ENCODE results near the gene SNRK. TPM values are rescaled to one million over a fixed set of nuclear protein-coding genes. Genes with fewer than 3 reads are reported as not detected.

Gene SNRK
- total and polyA plus RNA-seq, 5 donors: 12.1 to 29.0 (median 27.2) TPM

DNA sequence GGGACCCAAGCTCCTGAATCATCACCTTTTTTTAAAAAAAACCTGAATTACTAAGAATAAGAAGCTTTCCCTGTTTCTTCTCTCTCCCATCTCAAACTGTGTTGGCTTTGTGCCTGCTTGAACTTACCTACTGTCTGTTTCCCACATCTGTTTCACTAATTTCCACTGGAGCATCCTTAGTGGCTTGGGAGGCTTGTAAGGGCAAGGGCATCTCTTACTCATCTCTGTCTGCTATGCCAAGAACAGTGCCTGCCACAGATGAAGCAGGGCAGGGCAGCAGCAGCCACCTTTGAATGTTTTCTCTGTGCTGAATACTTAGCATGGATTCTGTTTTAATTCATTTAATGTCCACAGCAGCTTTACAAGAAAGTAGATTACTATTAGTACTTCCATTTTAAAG, 42.3 kb downstream of the SNRK start:
- ATAC-seq: no peak
- intact Hi-C loops (cut with DNase I): no loop called here
- peaks cover 9% of the 10 kb centered on the region for H3K4me1 ChIP-seq (ENCODE audit: control insufficient read depth, insufficient read depth, low read length)
- H3K4me3 ChIP-seq (ENCODE audit: low read length): no peak overlapping the region
- no peak for DNase-seq
- H3K9me3 ChIP-seq (ENCODE audit: control insufficient read depth, low read length): no peaks in the 10 kb centered on the region
- H3K27me3 ChIP-seq (ENCODE audit: control insufficient read depth, insufficient read depth): no peaks in the 10 kb centered on the region
- no peak overlapping the region for H3K27ac ChIP-seq (ENCODE audit: low read length)

DNA sequence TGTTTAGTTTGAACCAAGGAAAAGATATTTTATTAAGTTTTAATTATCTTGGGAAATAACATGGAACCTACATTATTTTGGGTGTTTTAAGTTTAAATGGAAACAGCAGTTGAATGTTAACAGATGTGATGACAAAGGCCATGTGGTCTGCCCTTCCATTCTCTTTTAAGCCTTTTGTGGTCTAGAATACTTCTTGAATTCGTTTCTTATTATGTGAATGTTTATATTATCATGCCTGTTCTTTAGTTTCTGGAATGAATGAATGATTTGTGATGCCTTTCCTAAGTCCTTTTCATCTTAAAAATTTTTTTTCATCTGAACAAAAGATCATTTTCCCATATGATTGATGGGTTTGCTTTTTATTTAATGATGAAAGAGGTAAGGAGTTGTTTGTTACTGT, 44.6 kb downstream of the SNRK start:
- intact Hi-C loops (cut with DNase I): no loop called here
- no peaks in the 10 kb centered on the region for H3K9me3 ChIP-seq (ENCODE audit: control insufficient read depth, low read length)
- H3K27me3 ChIP-seq (ENCODE audit: control insufficient read depth, insufficient read depth): no peaks in the 10 kb centered on the region
- no peak for ATAC-seq
- H3K27ac ChIP-seq (ENCODE audit: low read length): no peak overlapping the region
- DNase-seq: no peak
- no peak overlapping the region for H3K4me3 ChIP-seq (ENCODE audit: low read length)
- WGBS: 38% methylated on average over 1 of the region's 1 CpG
- peaks cover 9% of the 10 kb centered on the region for H3K4me1 ChIP-seq (ENCODE audit: control insufficient read depth, insufficient read depth, low read length)

GRCh38 chr3:43331381-43331780, 45.0 kb downstream of the SNRK start:
- peaks cover 6% of the 10 kb centered on the region for H3K4me1 ChIP-seq (ENCODE audit: control insufficient read depth, insufficient read depth, low read length)
- H3K27me3 ChIP-seq (ENCODE audit: control insufficient read depth, insufficient read depth): no peaks in the 10 kb centered on the region
- DNase-seq: no peak
- H3K9me3 ChIP-seq (ENCODE audit: control insufficient read depth, low read length): no peaks in the 10 kb centered on the region
- no peak overlapping the region for H3K27ac ChIP-seq (ENCODE audit: low read length)
- ATAC-seq: no peak
- 82% methylated on average over 4 of the region's 4 CpGs for WGBS
- intact Hi-C loops (cut with DNase I): no loop called here
- no peak overlapping the region for H3K4me3 ChIP-seq (ENCODE audit: low read length)

DNA sequence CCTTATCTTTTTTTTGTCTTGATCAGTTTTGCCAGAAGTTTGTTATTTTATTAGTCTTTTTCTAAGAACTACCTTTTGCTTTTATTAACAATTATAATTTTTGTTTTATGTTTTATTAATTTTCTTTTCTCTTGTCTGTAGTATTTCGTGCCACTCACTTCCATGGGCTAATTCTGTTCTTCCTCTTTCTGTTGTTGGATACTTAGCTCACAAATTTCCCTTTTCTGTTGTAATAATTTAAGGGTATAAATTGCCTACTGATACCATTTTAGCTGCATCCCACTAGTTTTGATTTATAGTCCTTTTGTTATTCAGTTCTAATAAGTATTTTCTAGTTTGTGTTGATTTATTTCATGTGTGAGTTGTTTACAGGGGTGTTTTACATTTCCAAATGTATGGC, 48.6 kb downstream of the SNRK start:
- intact Hi-C loops (cut with DNase I): no loop called here
- DNase-seq (no peak), ATAC-seq (no peak)
- Histone ChIP-seq H3K27ac (ENCODE audit: low read length) (no peak overlapping the region), H3K4me3 (ENCODE audit: low read length) (no peak overlapping the region), H3K4me1 (ENCODE audit: control insufficient read depth, insufficient read depth, low read length) (peaks cover 2% of the 10 kb centered on the region), H3K9me3 (ENCODE audit: control insufficient read depth, low read length) (no peaks in the 10 kb centered on the region), H3K27me3 (ENCODE audit: control insufficient read depth, insufficient read depth) (no peaks in the 10 kb centered on the region)
- 78% methylated on average over 1 of the region's 1 CpG for WGBS

DNA sequence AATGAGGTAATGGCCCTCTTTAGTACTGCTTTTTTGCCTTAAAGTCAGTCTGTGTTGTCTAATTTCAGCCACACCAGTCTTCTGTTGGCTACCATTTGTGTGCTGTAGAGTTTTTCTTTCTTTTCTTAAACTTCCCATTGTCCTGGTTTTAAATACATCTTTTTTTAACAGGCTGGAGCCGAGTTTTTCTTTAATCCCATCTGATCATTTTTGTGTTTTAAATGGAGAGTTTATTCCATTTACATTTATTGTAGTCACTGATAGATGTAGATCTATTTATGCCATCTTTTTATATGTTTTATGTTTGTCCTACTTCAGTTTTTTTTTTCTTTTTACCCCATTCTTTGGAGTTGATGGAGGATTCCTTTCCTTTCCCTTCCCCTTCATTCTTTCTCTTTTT, 49.5 kb downstream of the SNRK start:
- no peak overlapping the region for H3K4me3 ChIP-seq (ENCODE audit: low read length)

DNA sequence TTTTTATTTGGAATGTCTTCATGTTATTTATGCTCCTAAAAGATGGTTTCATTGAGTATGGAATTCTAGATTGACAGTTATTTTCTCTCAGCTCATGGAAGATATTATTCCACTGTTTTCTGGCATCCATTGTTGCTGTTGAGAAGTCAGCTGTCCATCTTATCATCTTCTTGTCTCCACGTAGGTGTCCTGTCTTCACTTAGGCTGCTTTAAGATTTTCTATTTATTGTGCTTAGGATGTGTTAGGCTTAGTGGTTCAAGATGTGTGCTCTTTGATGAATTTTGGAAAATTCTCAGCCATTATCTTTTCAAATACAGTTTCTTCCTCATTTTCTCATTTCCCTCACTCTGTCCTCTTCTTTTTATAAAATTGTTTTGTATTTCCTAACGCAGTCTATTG, 52.0 kb downstream of the SNRK start:
- H3K4me3 ChIP-seq (ENCODE audit: low read length): no peak overlapping the region
- intact Hi-C loops (cut with DNase I): no loop called here
- no peak for ATAC-seq
- no peaks in the 10 kb centered on the region for H3K4me1 ChIP-seq (ENCODE audit: control insufficient read depth, insufficient read depth, low read length)
- H3K27me3 ChIP-seq (ENCODE audit: control insufficient read depth, insufficient read depth): no peaks in the 10 kb centered on the region
- 92% methylated on average over 2 of the region's 2 CpGs for WGBS
- no peaks in the 10 kb centered on the region for H3K9me3 ChIP-seq (ENCODE audit: control insufficient read depth, low read length)
- DNase-seq: no peak
- no peak overlapping the region for H3K27ac ChIP-seq (ENCODE audit: low read length)

More for the DNA sequence above, 49.5 kb downstream of the SNRK start:
- Histone ChIP-seq H3K27ac (ENCODE audit: low read length) (no peak overlapping the region), H3K27me3 (ENCODE audit: control insufficient read depth, insufficient read depth) (no peaks in the 10 kb centered on the region), H3K9me3 (ENCODE audit: control insufficient read depth, low read length) (no peaks in the 10 kb centered on the region), H3K4me1 (ENCODE audit: control insufficient read depth, insufficient read depth, low read length) (no peaks in the 10 kb centered on the region)
- WGBS: 96% methylated on average over 1 of the region's 1 CpG
- intact Hi-C loops (cut with DNase I): no loop called here
- ATAC-seq (no peak), DNase-seq (no peak)

- WGBS: 92% methylated on average over 7 of the region's 7 CpGs
- Histone ChIP-seq H3K4me1 (ENCODE audit: control insufficient read depth, insufficient read depth, low read length) (peaks cover 3% of the 10 kb centered on the region), H3K4me3 (ENCODE audit: low read length) (no peak overlapping the region), H3K27ac (ENCODE audit: low read length) (no peak overlapping the region), H3K9me3 (ENCODE audit: control insufficient read depth, low read length) (no peaks in the 10 kb centered on the region), H3K27me3 (ENCODE audit: control insufficient read depth, insufficient read depth) (no peaks in the 10 kb centered on the region)
- intact Hi-C loops (cut with DNase I): no loop called here
- DNase-seq (no peak), ATAC-seq (no peak)
These were observed 54.1 kb downstream of the SNRK start for GRCh38 chr3:43340403-43340802.

GRCh38 chr3:43341788-43342187, 55.4 kb downstream of the SNRK start:
- intact Hi-C loops (cut with DNase I): no loop called here
- WGBS: 88% methylated on average over 2 of the region's 2 CpGs
- Histone ChIP-seq H3K4me3 (ENCODE audit: low read length) (no peak overlapping the region), H3K9me3 (ENCODE audit: control insufficient read depth, low read length) (no peaks in the 10 kb centered on the region), H3K4me1 (ENCODE audit: control insufficient read depth, insufficient read depth, low read length) (peaks cover 4% of the 10 kb centered on the region), H3K27me3 (ENCODE audit: control insufficient read depth, insufficient read depth) (no peaks in the 10 kb centered on the region), H3K27ac (ENCODE audit: low read length) (no peak overlapping the region)
- DNase-seq (no peak), ATAC-seq (no peak)

DNA sequence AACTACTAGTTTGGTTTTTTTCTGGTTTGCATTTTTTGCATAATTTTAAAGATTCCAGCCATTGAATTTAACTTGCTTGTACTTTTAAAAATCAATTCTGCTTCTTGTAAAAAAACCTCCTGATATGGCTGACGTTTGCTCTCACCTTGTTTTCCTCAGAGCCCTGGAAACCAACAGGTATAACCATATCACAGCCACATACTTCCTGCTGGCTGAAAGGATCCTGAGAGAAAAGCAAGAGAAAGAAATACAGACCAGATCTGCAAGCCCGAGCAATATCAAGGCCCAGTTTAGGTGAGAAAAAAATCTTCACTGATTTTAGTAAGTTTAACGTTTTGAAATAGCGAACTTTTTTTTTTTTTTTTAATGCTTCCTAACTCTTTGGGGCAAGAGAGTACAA, 56.8 kb downstream of the SNRK start:
- Histone ChIP-seq H3K27ac (ENCODE audit: low read length) (no peak overlapping the region), H3K9me3 (ENCODE audit: control insufficient read depth, low read length) (no peaks in the 10 kb centered on the region), H3K27me3 (ENCODE audit: control insufficient read depth, insufficient read depth) (no peaks in the 10 kb centered on the region), H3K4me1 (ENCODE audit: control insufficient read depth, insufficient read depth, low read length) (peaks cover 4% of the 10 kb centered on the region), H3K4me3 (ENCODE audit: low read length) (no peak overlapping the region)
- DNase-seq: no peak
- intact Hi-C loops (cut with DNase I): no loop called here
- 77% methylated on average over 4 of the region's 4 CpGs for WGBS
- ATAC-seq: no peak

DNA sequence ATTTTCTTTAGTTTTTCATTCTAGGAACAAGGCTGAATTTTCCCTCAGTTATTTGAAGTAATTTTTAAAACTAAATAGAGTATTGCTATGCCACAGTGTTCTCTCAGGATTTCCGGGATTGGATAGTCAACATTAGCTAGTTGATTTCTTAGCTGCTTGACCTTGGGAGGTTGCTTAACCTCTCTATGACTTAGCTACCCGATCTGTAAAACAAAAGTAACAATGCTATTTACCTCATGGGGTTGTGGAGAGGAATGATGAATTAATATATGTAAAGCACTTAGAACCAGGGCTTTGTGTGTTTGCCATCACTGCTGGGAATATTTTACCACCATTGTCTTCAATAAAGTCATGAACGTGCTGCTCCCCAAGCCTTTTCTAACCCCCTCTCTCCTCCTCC, 57.5 kb downstream of the SNRK start:
- H3K27ac ChIP-seq (ENCODE audit: low read length): no peak overlapping the region
- 77% methylated on average over 3 of the region's 3 CpGs for WGBS
- ATAC-seq: no peak
- intact Hi-C loops (cut with DNase I): no loop called here
- H3K4me3 ChIP-seq (ENCODE audit: low read length): no peak overlapping the region
- no peak for DNase-seq
- H3K27me3 ChIP-seq (ENCODE audit: control insufficient read depth, insufficient read depth): no peaks in the 10 kb centered on the region
- no peaks in the 10 kb centered on the region for H3K9me3 ChIP-seq (ENCODE audit: control insufficient read depth, low read length)
- H3K4me1 ChIP-seq (ENCODE audit: control insufficient read depth, insufficient read depth, low read length): peaks cover 4% of the 10 kb centered on the region

DNA sequence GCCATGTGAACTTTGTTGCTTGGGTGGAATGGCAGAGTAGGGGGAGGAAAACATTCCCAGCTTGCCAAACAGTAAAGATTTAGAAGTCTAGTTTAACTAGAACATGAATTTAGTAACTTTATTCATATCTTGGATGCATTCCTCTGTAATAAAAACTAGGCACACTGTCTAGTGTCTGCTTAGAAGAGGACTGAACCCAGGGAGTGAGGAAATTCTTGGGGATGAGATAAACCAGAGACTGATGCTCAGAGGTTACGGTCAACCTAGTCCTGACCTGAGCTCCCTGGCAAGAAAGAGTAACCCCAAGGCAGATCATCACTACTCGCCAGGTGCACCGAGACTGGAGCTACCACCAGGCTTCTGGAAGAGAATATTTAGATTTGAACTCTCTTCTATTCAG, 58.2 kb downstream of the SNRK start:
- Histone ChIP-seq H3K9me3 (ENCODE audit: control insufficient read depth, low read length) (no peaks in the 10 kb centered on the region), H3K27ac (ENCODE audit: low read length) (no peak overlapping the region), H3K27me3 (ENCODE audit: control insufficient read depth, insufficient read depth) (no peaks in the 10 kb centered on the region), H3K4me1 (ENCODE audit: control insufficient read depth, insufficient read depth, low read length) (peaks cover 4% of the 10 kb centered on the region), H3K4me3 (ENCODE audit: low read length) (no peak overlapping the region)
- DNase-seq (no peak), ATAC-seq (no peak)
- intact Hi-C loops (cut with DNase I): no loop called here
- 98% methylated on average over 3 of the region's 3 CpGs for WGBS

DNA sequence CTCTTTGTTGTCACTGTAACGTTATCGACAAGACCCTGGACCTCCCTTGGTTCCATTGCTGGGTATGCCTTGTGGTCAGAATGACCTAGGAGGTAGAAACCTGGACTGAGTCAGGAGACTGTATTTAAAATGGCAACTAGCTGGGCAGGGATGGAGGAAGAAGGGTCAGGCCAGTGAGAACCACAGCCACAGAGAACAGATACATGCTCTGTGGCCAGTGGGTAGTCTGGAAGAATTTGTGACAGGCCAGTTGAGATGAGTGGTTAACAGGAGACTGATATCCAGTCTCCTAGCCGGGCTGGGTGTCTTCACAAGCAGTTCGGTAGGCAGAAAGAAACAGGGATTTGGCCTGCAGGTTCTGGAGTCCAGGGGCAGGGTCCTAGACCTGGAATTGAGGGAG, 58.9 kb downstream of the SNRK start:
- ATAC-seq: no peak
- no peak overlapping the region for H3K4me3 ChIP-seq (ENCODE audit: low read length)
- intact Hi-C loops (cut with DNase I): no loop called here
- H3K9me3 ChIP-seq (ENCODE audit: control insufficient read depth, low read length): no peaks in the 10 kb centered on the region
- 90% methylated on average over 4 of the region's 4 CpGs for WGBS
- DNase-seq: no peak
- H3K27me3 ChIP-seq (ENCODE audit: control insufficient read depth, insufficient read depth): no peaks in the 10 kb centered on the region
- no peak overlapping the region for H3K27ac ChIP-seq (ENCODE audit: low read length)
- peaks cover 4% of the 10 kb centered on the region for H3K4me1 ChIP-seq (ENCODE audit: control insufficient read depth, insufficient read depth, low read length)
